PC-9 (cell line): ENCODE results near the gene DSTYK.

ENCODE experiments used
- CTCF ChIP-seq: fragments of 200-600 bp; sonication (generic); conservative IDR thresholded peaks from 2 replicates; pipeline ENCODE4 v1.6.1; 2017; ENCODE audit warnings: mixed run types, antibody characterized with exemption, mild to moderate bottlenecking, moderate library complexity
- EZH2 ChIP-seq: fragments of 200-600 bp; sonication (generic); IDR thresholded peaks from 2 replicates; pipeline ENCODE4 v1.8.0; 2017; ENCODE audit warnings: antibody characterized with exemption, low read depth

- TF ChIP-seq CTCF (no peak), EZH2 (no peak)
Observed at GRCh38 chr1:205144046-205144720, 67.3 kb downstream of the DSTYK start.
